HepG2 (cell line): ENCODE results near the gene KCNJ8. TPM values are rescaled to one million over a fixed set of nuclear protein-coding genes. Genes with fewer than 3 reads are reported as not detected.

Experiments used
- ATAC-seq: fragments of 200-7000 bp; cut with Tn5 transposase; 3 replicates; pipeline ENCODE4 v1.9.1; 2020; ENCODE audit warnings: mild to moderate bottlenecking, moderate library complexity
- BruUV-seq: library from RNA; stranded (reverse); fragments of 400-500 nt; replicated peaks from 2 replicates; lab custom pipeline; 2021; lab: Mats Ljungman, UMichigan
- CTCF ChIA-PET: fragments of 300-600 bp; formaldehyde crosslinking; extraction: SDS; loops from one replicate; lab custom pipeline; 2021; ENCODE audit warnings: low total read pairs, inconsistent platforms, low intra/inter-chr PET ratio; lab: Yijun Ruan, JAX
- POLR2A ChIA-PET: fragments of 350-600 bp; sonication (Branson Sonifier 250); formaldehyde crosslinking; loops from one replicate; lab custom pipeline; 2020; ENCODE audit warnings: antibody characterized with exemption, inconsistent platforms; lab: Yijun Ruan, JAX
- DNase-seq: peaks from one replicate; pipeline ENCODE4 v3.0.0-alpha.2; 2015; ENCODE audit warnings: low spot score
- FAIRE-seq: peaks from 3 replicates; lab custom pipeline; 2011; peaks lifted over from hg19 to GRCh38; lab: Jason Lieb, UNC
- H2AFZ ChIP-seq: one replicate; pipeline ENCODE4 v1.6.1; 2011; ENCODE audit warnings: low read length, inconsistent platforms
- H3K27ac ChIP-seq: fragments of 300-600 bp; 3 replicates; pipeline ENCODE4 v1.8.0; 2011; ENCODE audit warnings: mixed run types, mild to moderate bottlenecking, mixed read lengths, low read length, inconsistent platforms; ENCODE audit not compliant: insufficient read depth; ENCODE audit errors: extremely low read length
- H3K27me3 ChIP-seq, 2 experiments: fragments of 200-600 bp in 1 of 2; 2 replicates in 1 of 2; 3 replicates in 1 of 2; pipeline versions ENCODE4 v1.6.0 to v1.8.0; 2011; ENCODE audit warnings: low read length in 2 of 2, mild to moderate bottlenecking in 2 of 2, moderate library complexity in 2 of 2, inconsistent platforms in 1 of 2; ENCODE audit not compliant: insufficient read depth in 2 of 2, control insufficient read depth in 1 of 2
- H3K36me3 ChIP-seq, 2 experiments: fragments of 200-600 bp in 1 of 2; replicated peaks in 1 of 2; 2 replicates in 1 of 2; 3 replicates in 1 of 2; pipeline versions ENCODE4 v1.5.1 to v1.8.0; 2011; ENCODE audit warnings: low read length in 2 of 2, inconsistent platforms in 1 of 2; ENCODE audit not compliant: insufficient read depth in 2 of 2, control insufficient read depth in 1 of 2
- H3K4me1 ChIP-seq: 2 replicates; pipeline ENCODE4 v1.5.1; 2012; ENCODE audit warnings: low read length, inconsistent platforms; ENCODE audit not compliant: insufficient read depth
- H3K4me2 ChIP-seq: 2 replicates; pipeline ENCODE4 v1.6.0; 2011; ENCODE audit warnings: low read depth, low read length, inconsistent platforms
- H3K4me3 ChIP-seq, 3 experiments: fragments of 200-600 bp in 1 of 3; sonication (generic), shearing (Covaris generic) in 1 of 3; replicated peaks in 1 of 3; 2 replicates each; pipeline ENCODE4 v1.5.1; 2011 to 2016; ENCODE audit warnings: low read length in 3 of 3, inconsistent platforms in 2 of 3, low read depth in 2 of 3, mild to moderate bottlenecking in 2 of 3, control low read depth in 1 of 3, mixed read lengths in 1 of 3; ENCODE audit not compliant: insufficient read depth in 1 of 3
- H3K79me2 ChIP-seq: one replicate; pipeline ENCODE4 v1.6.1; 2011; ENCODE audit warnings: low read length, inconsistent platforms; ENCODE audit not compliant: insufficient read depth
- H3K9ac ChIP-seq: 2 replicates; pipeline ENCODE4 v1.6.0; 2011; ENCODE audit warnings: mild to moderate bottlenecking, low read depth, low read length, inconsistent platforms; ENCODE audit not compliant: insufficient read depth
- H3K9me3 ChIP-seq: 2 replicates; pipeline ENCODE4 v1.5.1; 2012; ENCODE audit warnings: mild to moderate bottlenecking, low read length
- H4K20me1 ChIP-seq: 2 replicates; pipeline ENCODE4 v1.6.0; 2011; ENCODE audit warnings: inconsistent platforms, mild to moderate bottlenecking, low read length, moderate library complexity; ENCODE audit not compliant: insufficient read depth
- ETV6 ChIP-seq: sonication (generic); formaldehyde crosslinking; conservative IDR thresholded peaks from 2 replicates; pipeline ENCODE4 v1.4.0; 2020; ENCODE audit warnings: missing genetic modification reagents
- FOXK1 ChIP-seq: sonication (generic); formaldehyde crosslinking; IDR thresholded peaks from 2 replicates; pipeline ENCODE4 v1.4.0; 2020; ENCODE audit warnings: low read depth, missing genetic modification reagents, borderline replicate concordance
- FOXK2 ChIP-seq: fragments of 450-650 bp; IDR thresholded peaks from 2 replicates; pipeline ENCODE4 v1.6.1; 2016
- GLI4 ChIP-seq: sonication (generic); formaldehyde crosslinking; IDR thresholded peaks from 2 replicates; pipeline ENCODE4 v1.5.1; 2020; ENCODE audit warnings: missing genetic modification reagents, mild to moderate bottlenecking, moderate library complexity, borderline replicate concordance
- HNRNPUL1 ChIP-seq: fragments of 200-400 bp; formaldehyde crosslinking; IDR thresholded peaks from 2 replicates; pipeline ENCODE4 v1.6.1; 2017; ENCODE audit warnings: low read depth, mild to moderate bottlenecking, low read length, moderate library complexity
- MEF2D ChIP-seq: sonication (generic); formaldehyde crosslinking; IDR thresholded peaks from 2 replicates; pipeline ENCODE4 v1.5.1; 2020; ENCODE audit warnings: mild to moderate bottlenecking, missing genetic modification reagents
- NR0B2 ChIP-seq: sonication (generic); formaldehyde crosslinking; IDR thresholded peaks from 2 replicates; pipeline ENCODE4 v1.4.0; 2020; ENCODE audit warnings: mild to moderate bottlenecking, missing genetic modification reagents
- RAD21 ChIP-seq: fragments of 450-650 bp; formaldehyde crosslinking; IDR thresholded peaks from 2 replicates; pipeline ENCODE4 v1.5.0; 2020; ENCODE audit warnings: mild to moderate bottlenecking
- RFX3 ChIP-seq: IDR thresholded peaks from 2 replicates; pipeline ENCODE4 v1.6.1; 2016; ENCODE audit warnings: missing biosample characterization, missing genetic modification reagents
- ZFP82 ChIP-seq: sonication (generic); formaldehyde crosslinking; IDR thresholded peaks from 2 replicates; pipeline ENCODE4 v1.5.1; 2020; ENCODE audit warnings: mild to moderate bottlenecking, missing genetic modification reagents, borderline replicate concordance
- ZNF253 ChIP-seq: sonication (generic); formaldehyde crosslinking; IDR thresholded peaks from 2 replicates; pipeline ENCODE4 v1.8.0; 2022; ENCODE audit warnings: mild to moderate bottlenecking, missing genetic modification reagents, borderline replicate concordance
- ZNF354B ChIP-seq: sonication (generic); formaldehyde crosslinking; IDR thresholded peaks from 2 replicates; pipeline ENCODE4 v1.8.0; 2022; ENCODE audit warnings: mild to moderate bottlenecking, missing genetic modification reagents
- ZNF382 ChIP-seq: sonication (generic); formaldehyde crosslinking; IDR thresholded peaks from 2 replicates; pipeline ENCODE4 v1.5.0; 2020; ENCODE audit warnings: missing genetic modification reagents, mild to moderate bottlenecking, borderline replicate concordance
- ZNF468 ChIP-seq: sonication (generic); formaldehyde crosslinking; IDR thresholded peaks from 2 replicates; pipeline ENCODE4 v1.8.0; 2022; ENCODE audit warnings: mild to moderate bottlenecking, moderate library complexity, missing genetic modification reagents
- ZNF484 ChIP-seq: sonication (generic); formaldehyde crosslinking; IDR thresholded peaks from 2 replicates; pipeline ENCODE4 v1.5.1; 2020; ENCODE audit warnings: mild to moderate bottlenecking, low read depth, missing genetic modification reagents, borderline replicate concordance
- ZNF547 ChIP-seq: sonication (generic); formaldehyde crosslinking; IDR thresholded peaks from 2 replicates; pipeline ENCODE4 v1.5.1; 2020; ENCODE audit warnings: mild to moderate bottlenecking, missing genetic modification reagents
- ZNF557 ChIP-seq: sonication (generic); formaldehyde crosslinking; IDR thresholded peaks from 2 replicates; pipeline ENCODE4 v1.4.0; 2020; ENCODE audit warnings: missing genetic modification reagents
- ZNF629 ChIP-seq: sonication (generic); formaldehyde crosslinking; conservative IDR thresholded peaks from 2 replicates; pipeline ENCODE4 v1.5.0; 2020; ENCODE audit warnings: missing genetic modification reagents
- ZNF792 ChIP-seq: IDR thresholded peaks from 2 replicates; pipeline ENCODE4 v1.6.1; 2016
- ZSCAN21 ChIP-seq: sonication (generic); formaldehyde crosslinking; IDR thresholded peaks from 2 replicates; pipeline ENCODE4 v1.8.0; 2022; ENCODE audit warnings: mild to moderate bottlenecking, missing genetic modification reagents, moderate library complexity, borderline replicate concordance
- ZSCAN30 ChIP-seq: sonication (generic); formaldehyde crosslinking; IDR thresholded peaks from 2 replicates; pipeline ENCODE4 v1.5.0; 2020; ENCODE audit warnings: mild to moderate bottlenecking, missing genetic modification reagents
- WGBS: methylation state at CpG from one replicate; pipeline ENCODE4 v1.1.6; 2017; ENCODE audit warnings: low lambda C conversion rate; 5-methylcytosine and 5-hydroxymethylcytosine counted together
- in situ Hi-C: cut with HindIII; loops from 2 replicates; pipeline ENCODE4 v1.10.0; 2017; ENCODE audit warnings: low pct_unique_long_range_greater_than_20kb; ENCODE audit not compliant: extremely low pct_ligation_motif_present
- intact Hi-C: fragments of 100-400 bp; cut with micrococcal nuclease; formaldehyde crosslinking; loops from one replicate; pipeline ENCODE4 v1.10.0; 2022; ENCODE audit not compliant: unreplicated experiment
- polyA plus RNA-seq, 8 experiments: library from polyadenylated mRNA; depleted of rRNA in 3 of 8; stranded (reverse) in 7 of 8; unstranded in 1 of 8; fragments of >200 nt; fragmentation: Illumina TruSeq in 4 of 8; extraction: Trizol in 4 of 8; gene quantifications; 2 replicates each; pipeline versions ENCODE4 v1.2.1 to v1.2.3, GENCODE V29; 2011 to 2016; ENCODE audit warnings: low read depth in 4 of 8, missing spikeins in 1 of 8, mixed read lengths in 1 of 8; ENCODE audit not compliant: insufficient read depth in 1 of 8
- total RNA-seq, 5 experiments: library from RNA; depleted of rRNA; stranded (reverse); fragments of >200 nt; fragmentation: Illumina TruSeq; extraction: Trizol; gene quantifications; 2 replicates each; pipeline ENCODE4 v1.2.3, GENCODE V29; 2016; ENCODE audit warnings: low read depth in 1 of 5
- TF ChIP-seq, protein P1 (sequence below): sonication (generic); formaldehyde crosslinking; IDR thresholded peaks from 2 replicates; pipeline ENCODE4 v1.4.0; 2020; ENCODE audit warnings: mild to moderate bottlenecking, low read depth, missing genetic modification reagents

The KCNJ8 gene
- total and polyA plus RNA-seq, 2 of the 13 experiments (the other 11 are each of a cell fraction or from before 2014, with no cell fraction given), result not detected

DNA sequence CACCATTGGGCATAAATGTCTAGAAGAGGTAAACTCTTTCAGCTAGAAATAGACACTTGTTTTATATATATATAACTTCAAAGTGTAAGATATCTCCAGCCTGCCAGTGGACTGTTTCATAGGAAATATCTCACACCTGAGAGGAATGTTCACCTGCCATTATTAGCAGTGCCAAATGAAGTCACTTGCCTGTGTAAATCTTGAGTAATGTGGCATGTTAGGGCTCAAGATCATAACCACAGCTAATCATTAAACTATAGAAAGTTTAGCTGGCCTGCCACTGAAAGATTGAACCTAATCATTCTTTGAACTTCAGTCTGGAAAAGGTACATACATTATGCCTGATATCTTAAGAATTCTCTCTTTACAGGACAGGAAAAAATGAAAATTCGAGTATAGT lies 25.5 kb upstream of the KCNJ8 start (continued):
- TF ChIP-seq, protein P1, sequence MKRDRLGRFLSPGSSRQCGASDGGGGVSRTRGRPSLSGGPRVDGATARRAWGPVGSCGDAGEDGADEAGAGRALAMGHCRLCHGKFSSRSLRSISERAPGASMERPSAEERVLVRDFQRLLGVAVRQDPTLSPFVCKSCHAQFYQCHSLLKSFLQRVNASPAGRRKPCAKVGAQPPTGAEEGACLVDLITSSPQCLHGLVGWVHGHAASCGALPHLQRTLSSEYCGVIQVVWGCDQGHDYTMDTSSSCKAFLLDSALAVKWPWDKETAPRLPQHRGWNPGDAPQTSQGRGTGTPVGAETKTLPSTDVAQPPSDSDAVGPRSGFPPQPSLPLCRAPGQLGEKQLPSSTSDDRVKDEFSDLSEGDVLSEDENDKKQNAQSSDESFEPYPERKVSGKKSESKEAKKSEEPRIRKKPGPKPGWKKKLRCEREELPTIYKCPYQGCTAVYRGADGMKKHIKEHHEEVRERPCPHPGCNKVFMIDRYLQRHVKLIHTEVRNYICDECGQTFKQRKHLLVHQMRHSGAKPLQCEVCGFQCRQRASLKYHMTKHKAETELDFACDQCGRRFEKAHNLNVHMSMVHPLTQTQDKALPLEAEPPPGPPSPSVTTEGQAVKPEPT (CRISPR knock-in tag), result no peak
- no peak for TF ChIP-seq ZNF629 (CRISPR knock-in tag)

GRCh38 chr12:21797539-21797938 lies 23.0 kb upstream of the KCNJ8 start:
- ChIA-PET CTCF (no interaction called here), POLR2A (no interaction called here)
- TF ChIP-seq ZNF557 (no peak), RAD21 (CRISPR knock-in tag) (no peak), ZSCAN30 (CRISPR knock-in tag) (no peak), RFX3 (CRISPR knock-in tag) (no peak), ZNF792 (CRISPR knock-in tag) (no peak), FOXK2 (no peak), ZNF354B (CRISPR knock-in tag) (no peak), MEF2D (CRISPR knock-in tag) (no peak), ZNF484 (CRISPR knock-in tag) (no peak), ZNF382 (CRISPR knock-in tag) (no peak), NR0B2 (CRISPR knock-in tag) (no peak), GLI4 (no peak), ZNF468 (CRISPR knock-in tag) (no peak), ZFP82 (CRISPR knock-in tag) (no peak), HNRNPUL1 (no peak), ZNF547 (CRISPR knock-in tag) (no peak), ZNF253 (CRISPR knock-in tag) (no peak), ZSCAN21 (CRISPR knock-in tag) (no peak), ETV6 (CRISPR knock-in tag) (no peak), FOXK1 (no peak)
- H2AFZ ChIP-seq, result no peak overlapping the region
- in situ Hi-C loops (no loop called here), intact Hi-C loops (no loop called here)
- H3K4me2 ChIP-seq, result no peak overlapping the region
- H3K79me2 ChIP-seq, result no peaks in the 10 kb centered on the region
- H4K20me1 ChIP-seq, result no peaks in the 10 kb centered on the region
- H3K9ac ChIP-seq, result no peak overlapping the region
- peaks cover 6% of the 10 kb centered on the region; the same call in 1 of the 2 replicates for H3K9me3 ChIP-seq
- H3K36me3 ChIP-seq, result no peaks in the 10 kb centered on the region
- WGBS, result 5% methylated on average over 1 of the region's 1 CpG
- no TSS peak for BruUV-seq
- H3K27ac ChIP-seq, result no peak overlapping the region
- no peak overlapping the region for H3K4me3 ChIP-seq
- no peak for ATAC-seq
- H3K4me1 ChIP-seq, result no peaks in the 10 kb centered on the region
- H3K27me3 ChIP-seq, result no peaks in the 10 kb centered on the region
- DNase-seq, result no peak
- FAIRE-seq, result no peak
